Measurements from ENCODE around the gene JAG2. TPM values are rescaled to one million over a fixed set of nuclear protein-coding genes. Genes with fewer than 3 reads are reported as not detected.

The JAG2 gene
- total and polyA plus RNA-seq, 2 of the 13 experiments (the other 11 are each of a cell fraction or from before 2014, with no cell fraction given): 0.04 to 0.16 TPM

GRCh38 chr14:105155681-105156413, 12.7 kb downstream of the JAG2 start (continued):
- no peak for TF ChIP-seq PPARG (CRISPR knock-in tag; conservative IDR thresholded peaks at IDR 0.05)
- peak; percentile 35; the same call in 1 of the 2 replicates for TF ChIP-seq ZNF547 (CRISPR knock-in tag; IDR thresholded peaks at IDR 0.05)
- no peak; the same call in 1 of the 2 replicates for TF ChIP-seq PRMT3 (CRISPR knock-in tag; IDR thresholded peaks at IDR 0.05; ENCODE audit: borderline replicate concordance, low read depth)
- no peak for TF ChIP-seq NR3C1 (CRISPR knock-in tag; IDR thresholded peaks at IDR 0.05)
- no peak for TF ChIP-seq GABPA (IDR thresholded peaks at IDR 0.05; ENCODE audit: low read depth, low read length)
- TF ChIP-seq GABPA (CRISPR knock-in tag; IDR thresholded peaks at IDR 0.05; ENCODE audit: low read depth): no peak
- no peak for TF ChIP-seq ZFP41 (CRISPR knock-in tag; IDR thresholded peaks at IDR 0.05; ENCODE audit: borderline replicate concordance)
- no peak for TF ChIP-seq ZC3H4 (CRISPR knock-in tag; IDR thresholded peaks at IDR 0.05; ENCODE audit: borderline replicate concordance)
- peak; percentile 70; the same call in 1 of the 2 replicates for TF ChIP-seq MXD3 (CRISPR knock-in tag; IDR thresholded peaks at IDR 0.05)
- no peak for TF ChIP-seq ZNF572 (CRISPR knock-in tag; IDR thresholded peaks at IDR 0.05)
- no peak for TF ChIP-seq GATA4 (IDR thresholded peaks at IDR 0.05; ENCODE audit: borderline replicate concordance, low read depth)
- peak; percentile 67 for TF ChIP-seq ZFX (CRISPR knock-in tag; IDR thresholded peaks at IDR 0.05; ENCODE audit: low read depth)
- no peak for TF ChIP-seq BCL3 (CRISPR knock-in tag; IDR thresholded peaks at IDR 0.05)
- TF ChIP-seq DR1 (CRISPR knock-in tag; IDR thresholded peaks at IDR 0.05): no peak
- TF ChIP-seq SIX1 (CRISPR knock-in tag; IDR thresholded peaks at IDR 0.05; ENCODE audit: borderline replicate concordance): no peak
- no peak for TF ChIP-seq ZSCAN21 (CRISPR knock-in tag; IDR thresholded peaks at IDR 0.05; ENCODE audit: borderline replicate concordance)
- TF ChIP-seq GZF1 (CRISPR knock-in tag; IDR thresholded peaks at IDR 0.05): 0 out of 2 replicates have a peak, but pooled peaks have one; percentile 63
- TF ChIP-seq ZNF180 (CRISPR knock-in tag; IDR thresholded peaks at IDR 0.05; ENCODE audit: borderline replicate concordance, low read depth): no peak
- TF ChIP-seq CAMTA2 (CRISPR knock-in tag; IDR thresholded peaks at IDR 0.05; ENCODE audit: borderline replicate concordance): no peak
- no peak for TF ChIP-seq RFXANK (CRISPR knock-in tag; IDR thresholded peaks at IDR 0.05)
- peak; percentile 85 for TF ChIP-seq ZNF687 (CRISPR knock-in tag; IDR thresholded peaks at IDR 0.05)
- TF ChIP-seq PITX1 (CRISPR knock-in tag; IDR thresholded peaks at IDR 0.05): 0 out of 2 replicates have a peak, but pooled peaks have one; percentile 27
- TF ChIP-seq PHF8 (CRISPR knock-in tag; IDR thresholded peaks at IDR 0.05): 0 out of 2 replicates have a peak, but pooled peaks have one; percentile 25
- TF ChIP-seq HNRNPLL (IDR thresholded peaks at IDR 0.05; ENCODE audit: low read depth, low read length, poor library complexity, severe bottlenecking): peak; percentile 65
- no peak for TF ChIP-seq RNF2 (conservative IDR thresholded peaks at IDR 0.05; ENCODE audit: low read depth)
- TF ChIP-seq IRX3 (CRISPR knock-in tag; IDR thresholded peaks at IDR 0.05; ENCODE audit: borderline replicate concordance, low read depth): no peak
